IPS-15b (cell line): ENCODE measurements around the gene COL4A4.
"Not testable (repeated sequence)": the region's sequence is repeated elsewhere in the genome, so short reads cannot be mapped to it uniquely, and the experiment has no call there.

ENCODE experiments used
- H3K27me3 ChIP-seq: one replicate; pipeline ENCODE4 v1.6.1; 2013; ENCODE audit warnings: low read length; ENCODE audit not compliant: control insufficient read depth, insufficient read depth
- H3K36me3 ChIP-seq: one replicate; pipeline ENCODE4 v1.6.1; 2013; ENCODE audit warnings: low read length; ENCODE audit not compliant: control insufficient read depth, insufficient read depth
- H3K4me1 ChIP-seq: one replicate; pipeline ENCODE4 v1.6.1; 2013; ENCODE audit warnings: mild to moderate bottlenecking, low read length; ENCODE audit not compliant: control insufficient read depth, insufficient read depth
- H3K4me3 ChIP-seq: one replicate; pipeline ENCODE4 v1.5.1; 2013; ENCODE audit warnings: low read depth, low read length
- H3K9ac ChIP-seq: one replicate; pipeline ENCODE4 v1.6.1; 2013; ENCODE audit warnings: low read depth, mild to moderate bottlenecking, low read length
- H3K9me3 ChIP-seq: one replicate; pipeline ENCODE4 v1.6.1; 2013; ENCODE audit warnings: mild to moderate bottlenecking, low read length; ENCODE audit not compliant: control insufficient read depth, insufficient read depth

Gene COL4A4

GRCh38 chr2:227185615-227186232 is 21.7 kb upstream of the COL4A4 start:
- H3K9ac ChIP-seq = no peak overlapping the region
- no peaks in the 10 kb centered on the region for H3K36me3 ChIP-seq
- no peak overlapping the region for H3K4me3 ChIP-seq
- H3K4me1 ChIP-seq = peaks cover 9% of the 10 kb centered on the region
- H3K27me3 ChIP-seq = peaks cover 2% of the 10 kb centered on the region
- no peaks in the 10 kb centered on the region for H3K9me3 ChIP-seq

GRCh38 chr2:227183657-227184367 is 19.8 kb upstream of the COL4A4 start:
- no peaks in the 10 kb centered on the region for H3K36me3 ChIP-seq
- H3K9ac ChIP-seq = no peak overlapping the region
- H3K4me1 ChIP-seq = peaks cover 9% of the 10 kb centered on the region
- H3K27me3 ChIP-seq = no peaks in the 10 kb centered on the region
- H3K4me3 ChIP-seq = no peak overlapping the region
- no peaks in the 10 kb centered on the region for H3K9me3 ChIP-seq

- no peaks in the 10 kb centered on the region for H3K36me3 ChIP-seq
- no peaks in the 10 kb centered on the region for H3K27me3 ChIP-seq
- no peaks in the 10 kb centered on the region for H3K9me3 ChIP-seq
- H3K4me3 ChIP-seq = no peak overlapping the region
- no peak overlapping the region for H3K9ac ChIP-seq
- H3K4me1 ChIP-seq = peaks cover 7% of the 10 kb centered on the region
Measured at GRCh38 chr2:227182765-227183164, 18.8 kb upstream of the COL4A4 start.

GRCh38 chr2:227180770-227181169 is 16.8 kb upstream of the COL4A4 start:
- Histone ChIP-seq H3K9ac (no peak overlapping the region), H3K4me1 (peaks cover 5% of the 10 kb centered on the region), H3K27me3 (no peaks in the 10 kb centered on the region), H3K9me3 (no peaks in the 10 kb centered on the region), H3K4me3 (no peak overlapping the region), H3K36me3 (no peaks in the 10 kb centered on the region)

GRCh38 chr2:227179988-227180685 is 16.1 kb upstream of the COL4A4 start:
- Histone ChIP-seq H3K36me3 (no peaks in the 10 kb centered on the region), H3K9ac (no peak overlapping the region), H3K9me3 (no peaks in the 10 kb centered on the region), H3K27me3 (no peaks in the 10 kb centered on the region), H3K4me3 (no peak overlapping the region), H3K4me1 (no peaks in the 10 kb centered on the region)

- H3K4me3 ChIP-seq = no peak overlapping the region
- H3K9me3 ChIP-seq = no peaks in the 10 kb centered on the region
- no peaks in the 10 kb centered on the region for H3K4me1 ChIP-seq
- no peaks in the 10 kb centered on the region for H3K36me3 ChIP-seq
- H3K9ac ChIP-seq = no peak overlapping the region
- no peaks in the 10 kb centered on the region for H3K27me3 ChIP-seq
Measured at GRCh38 chr2:227177592-227178336, 13.8 kb upstream of the COL4A4 start.

GRCh38 chr2:227171779-227172178 is 7.8 kb upstream of the COL4A4 start:
- not testable (repeated sequence) for H3K9me3 ChIP-seq, H3K36me3 ChIP-seq, H3K27me3 ChIP-seq, H3K9ac ChIP-seq, H3K4me3 ChIP-seq, H3K4me1 ChIP-seq

GRCh38 chr2:227164763-227165291 is 822 bp upstream of the COL4A4 start:
- peak overlapping the region; percentile 59 for H3K4me3 ChIP-seq
- H3K9ac ChIP-seq = no peak overlapping the region
- no peaks in the 10 kb centered on the region for H3K9me3 ChIP-seq
- H3K27me3 ChIP-seq = peaks cover 52% of the 10 kb centered on the region
- H3K36me3 ChIP-seq = no peaks in the 10 kb centered on the region
- no peaks in the 10 kb centered on the region for H3K4me1 ChIP-seq

GRCh38 chr2:227163485-227163997 is 464 bp downstream of the COL4A4 start:
- peaks cover 52% of the 10 kb centered on the region for H3K27me3 ChIP-seq
- H3K9me3 ChIP-seq = no peaks in the 10 kb centered on the region
- H3K9ac ChIP-seq = no peak overlapping the region
- H3K36me3 ChIP-seq = no peaks in the 10 kb centered on the region
- peak overlapping the region; percentile 59 for H3K4me3 ChIP-seq
- no peaks in the 10 kb centered on the region for H3K4me1 ChIP-seq

GRCh38 chr2:227161947-227162346 is 2.1 kb downstream of the COL4A4 start:
- Histone ChIP-seq H3K9me3 (no peaks in the 10 kb centered on the region), H3K4me1 (no peaks in the 10 kb centered on the region), H3K36me3 (no peaks in the 10 kb centered on the region), H3K27me3 (peaks cover 52% of the 10 kb centered on the region), H3K4me3 (no peak overlapping the region), H3K9ac (no peak overlapping the region)

- Histone ChIP-seq H3K4me3 (no peak overlapping the region), H3K27me3 (peaks cover 37% of the 10 kb centered on the region), H3K9ac (no peak overlapping the region), H3K36me3 (no peaks in the 10 kb centered on the region), H3K4me1 (no peaks in the 10 kb centered on the region), H3K9me3 (no peaks in the 10 kb centered on the region)
Measured at GRCh38 chr2:227160164-227160563, 3.8 kb downstream of the COL4A4 start.
